ENCODE results near the gene CACNA1E. TPM values are rescaled to one million over a fixed set of nuclear protein-coding genes. Genes with fewer than 3 reads are reported as not detected.

Gene CACNA1E
- total and polyA plus RNA-seq, 2 experiments from 2014 or later: 0.32 to 1.1 TPM

DNA sequence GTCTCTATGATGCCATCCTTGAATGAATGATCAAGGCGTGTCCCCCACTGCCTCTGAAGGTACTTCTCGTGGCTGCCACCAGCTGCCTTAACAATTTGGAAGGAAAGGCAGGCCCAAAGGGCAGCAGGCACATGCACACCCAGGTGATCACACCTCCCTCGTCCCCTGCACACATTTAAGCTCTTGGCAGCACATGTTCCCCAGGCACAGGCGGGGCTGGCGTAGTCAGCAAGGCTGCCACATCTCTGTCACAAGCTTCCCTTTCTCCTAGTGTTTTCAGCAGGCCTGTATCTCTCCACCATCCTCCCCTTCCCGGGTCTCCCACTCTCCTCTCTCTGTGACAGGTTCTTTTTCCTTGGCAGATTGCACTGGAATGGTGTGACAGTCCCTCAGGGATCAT is 111.9 kb downstream of the CACNA1E start:
- H3K4me1 ChIP-seq (ENCODE audit: insufficient read depth): peaks cover 3% of the 10 kb centered on the region
- Mint-ChIP-seq H3K9me3 (0 out of 3 replicates have a peak, but pooled peaks cover 3% of the 10 kb centered on the region), H3K36me3 (ENCODE audit: low read depth) (no peaks in the 10 kb centered on the region; the same call in 2 of the 3 replicates), H3K4me1 (peaks cover 16% of the 10 kb centered on the region), H3K27ac (no peak overlapping the region), H3K27me3 (ENCODE audit: insufficient read depth, low read depth, poor library complexity) (no peaks in the 10 kb centered on the region), H3K4me3 (no peak overlapping the region)
- no peaks in the 10 kb centered on the region for H3K79me2 ChIP-seq (replicated peaks; ENCODE audit: insufficient read depth)
- no peak for ATAC-seq
- no peak for DNase-seq (ENCODE audit: low spot score)
- H3K27me3 ChIP-seq (ENCODE audit: insufficient read depth): no peaks in the 10 kb centered on the region
- no peak overlapping the region for H3K4me3 ChIP-seq
- no peaks in the 10 kb centered on the region for H4K20me1 ChIP-seq (replicated peaks; ENCODE audit: insufficient read depth)
- H3K27ac ChIP-seq (ENCODE audit: low read depth): no peak overlapping the region
- H3K4me2 ChIP-seq: no peak overlapping the region
- no peaks in the 10 kb centered on the region for H3K36me3 ChIP-seq (ENCODE audit: insufficient read depth)
- no peaks in the 10 kb centered on the region for H3F3A ChIP-seq (replicated peaks; ENCODE audit: low read depth)
- no peak for TF ChIP-seq POLR2AphosphoS5 (IDR thresholded peaks at IDR 0.05; ENCODE audit: low read depth)
- no peak for TF ChIP-seq NANOG (IDR thresholded peaks at IDR 0.05; ENCODE audit: borderline replicate concordance)
- TF ChIP-seq, protein P1, sequence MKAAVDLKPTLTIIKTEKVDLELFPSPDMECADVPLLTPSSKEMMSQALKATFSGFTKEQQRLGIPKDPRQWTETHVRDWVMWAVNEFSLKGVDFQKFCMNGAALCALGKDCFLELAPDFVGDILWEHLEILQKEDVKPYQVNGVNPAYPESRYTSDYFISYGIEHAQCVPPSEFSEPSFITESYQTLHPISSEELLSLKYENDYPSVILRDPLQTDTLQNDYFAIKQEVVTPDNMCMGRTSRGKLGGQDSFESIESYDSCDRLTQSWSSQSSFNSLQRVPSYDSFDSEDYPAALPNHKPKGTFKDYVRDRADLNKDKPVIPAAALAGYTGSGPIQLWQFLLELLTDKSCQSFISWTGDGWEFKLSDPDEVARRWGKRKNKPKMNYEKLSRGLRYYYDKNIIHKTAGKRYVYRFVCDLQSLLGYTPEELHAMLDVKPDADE (IDR thresholded peaks at IDR 0.05): no peak
- no peak for TF ChIP-seq ZNF331 (CRISPR knock-in tag; IDR thresholded peaks at IDR 0.05; ENCODE audit: low read depth)
- TF ChIP-seq, protein P2, sequence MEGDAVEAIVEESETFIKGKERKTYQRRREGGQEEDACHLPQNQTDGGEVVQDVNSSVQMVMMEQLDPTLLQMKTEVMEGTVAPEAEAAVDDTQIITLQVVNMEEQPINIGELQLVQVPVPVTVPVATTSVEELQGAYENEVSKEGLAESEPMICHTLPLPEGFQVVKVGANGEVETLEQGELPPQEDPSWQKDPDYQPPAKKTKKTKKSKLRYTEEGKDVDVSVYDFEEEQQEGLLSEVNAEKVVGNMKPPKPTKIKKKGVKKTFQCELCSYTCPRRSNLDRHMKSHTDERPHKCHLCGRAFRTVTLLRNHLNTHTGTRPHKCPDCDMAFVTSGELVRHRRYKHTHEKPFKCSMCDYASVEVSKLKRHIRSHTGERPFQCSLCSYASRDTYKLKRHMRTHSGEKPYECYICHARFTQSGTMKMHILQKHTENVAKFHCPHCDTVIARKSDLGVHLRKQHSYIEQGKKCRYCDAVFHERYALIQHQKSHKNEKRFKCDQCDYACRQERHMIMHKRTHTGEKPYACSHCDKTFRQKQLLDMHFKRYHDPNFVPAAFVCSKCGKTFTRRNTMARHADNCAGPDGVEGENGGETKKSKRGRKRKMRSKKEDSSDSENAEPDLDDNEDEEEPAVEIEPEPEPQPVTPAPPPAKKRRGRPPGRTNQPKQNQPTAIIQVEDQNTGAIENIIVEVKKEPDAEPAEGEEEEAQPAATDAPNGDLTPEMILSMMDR (conservative IDR thresholded peaks at IDR 0.05; ENCODE audit: low read depth in 2 of 2): no peak
- no peak for TF ChIP-seq EZH2phosphoT487 (IDR thresholded peaks at IDR 0.05; ENCODE audit: unreplicated experiment)
- no peak for TF ChIP-seq CREB1 (CRISPR knock-in tag; IDR thresholded peaks at IDR 0.05; ENCODE audit: low read depth)
- TF ChIP-seq EZH2 (IDR thresholded peaks at IDR 0.05; ENCODE audit: low read depth, unreplicated experiment): no peak
- TF ChIP-seq, protein P3, sequence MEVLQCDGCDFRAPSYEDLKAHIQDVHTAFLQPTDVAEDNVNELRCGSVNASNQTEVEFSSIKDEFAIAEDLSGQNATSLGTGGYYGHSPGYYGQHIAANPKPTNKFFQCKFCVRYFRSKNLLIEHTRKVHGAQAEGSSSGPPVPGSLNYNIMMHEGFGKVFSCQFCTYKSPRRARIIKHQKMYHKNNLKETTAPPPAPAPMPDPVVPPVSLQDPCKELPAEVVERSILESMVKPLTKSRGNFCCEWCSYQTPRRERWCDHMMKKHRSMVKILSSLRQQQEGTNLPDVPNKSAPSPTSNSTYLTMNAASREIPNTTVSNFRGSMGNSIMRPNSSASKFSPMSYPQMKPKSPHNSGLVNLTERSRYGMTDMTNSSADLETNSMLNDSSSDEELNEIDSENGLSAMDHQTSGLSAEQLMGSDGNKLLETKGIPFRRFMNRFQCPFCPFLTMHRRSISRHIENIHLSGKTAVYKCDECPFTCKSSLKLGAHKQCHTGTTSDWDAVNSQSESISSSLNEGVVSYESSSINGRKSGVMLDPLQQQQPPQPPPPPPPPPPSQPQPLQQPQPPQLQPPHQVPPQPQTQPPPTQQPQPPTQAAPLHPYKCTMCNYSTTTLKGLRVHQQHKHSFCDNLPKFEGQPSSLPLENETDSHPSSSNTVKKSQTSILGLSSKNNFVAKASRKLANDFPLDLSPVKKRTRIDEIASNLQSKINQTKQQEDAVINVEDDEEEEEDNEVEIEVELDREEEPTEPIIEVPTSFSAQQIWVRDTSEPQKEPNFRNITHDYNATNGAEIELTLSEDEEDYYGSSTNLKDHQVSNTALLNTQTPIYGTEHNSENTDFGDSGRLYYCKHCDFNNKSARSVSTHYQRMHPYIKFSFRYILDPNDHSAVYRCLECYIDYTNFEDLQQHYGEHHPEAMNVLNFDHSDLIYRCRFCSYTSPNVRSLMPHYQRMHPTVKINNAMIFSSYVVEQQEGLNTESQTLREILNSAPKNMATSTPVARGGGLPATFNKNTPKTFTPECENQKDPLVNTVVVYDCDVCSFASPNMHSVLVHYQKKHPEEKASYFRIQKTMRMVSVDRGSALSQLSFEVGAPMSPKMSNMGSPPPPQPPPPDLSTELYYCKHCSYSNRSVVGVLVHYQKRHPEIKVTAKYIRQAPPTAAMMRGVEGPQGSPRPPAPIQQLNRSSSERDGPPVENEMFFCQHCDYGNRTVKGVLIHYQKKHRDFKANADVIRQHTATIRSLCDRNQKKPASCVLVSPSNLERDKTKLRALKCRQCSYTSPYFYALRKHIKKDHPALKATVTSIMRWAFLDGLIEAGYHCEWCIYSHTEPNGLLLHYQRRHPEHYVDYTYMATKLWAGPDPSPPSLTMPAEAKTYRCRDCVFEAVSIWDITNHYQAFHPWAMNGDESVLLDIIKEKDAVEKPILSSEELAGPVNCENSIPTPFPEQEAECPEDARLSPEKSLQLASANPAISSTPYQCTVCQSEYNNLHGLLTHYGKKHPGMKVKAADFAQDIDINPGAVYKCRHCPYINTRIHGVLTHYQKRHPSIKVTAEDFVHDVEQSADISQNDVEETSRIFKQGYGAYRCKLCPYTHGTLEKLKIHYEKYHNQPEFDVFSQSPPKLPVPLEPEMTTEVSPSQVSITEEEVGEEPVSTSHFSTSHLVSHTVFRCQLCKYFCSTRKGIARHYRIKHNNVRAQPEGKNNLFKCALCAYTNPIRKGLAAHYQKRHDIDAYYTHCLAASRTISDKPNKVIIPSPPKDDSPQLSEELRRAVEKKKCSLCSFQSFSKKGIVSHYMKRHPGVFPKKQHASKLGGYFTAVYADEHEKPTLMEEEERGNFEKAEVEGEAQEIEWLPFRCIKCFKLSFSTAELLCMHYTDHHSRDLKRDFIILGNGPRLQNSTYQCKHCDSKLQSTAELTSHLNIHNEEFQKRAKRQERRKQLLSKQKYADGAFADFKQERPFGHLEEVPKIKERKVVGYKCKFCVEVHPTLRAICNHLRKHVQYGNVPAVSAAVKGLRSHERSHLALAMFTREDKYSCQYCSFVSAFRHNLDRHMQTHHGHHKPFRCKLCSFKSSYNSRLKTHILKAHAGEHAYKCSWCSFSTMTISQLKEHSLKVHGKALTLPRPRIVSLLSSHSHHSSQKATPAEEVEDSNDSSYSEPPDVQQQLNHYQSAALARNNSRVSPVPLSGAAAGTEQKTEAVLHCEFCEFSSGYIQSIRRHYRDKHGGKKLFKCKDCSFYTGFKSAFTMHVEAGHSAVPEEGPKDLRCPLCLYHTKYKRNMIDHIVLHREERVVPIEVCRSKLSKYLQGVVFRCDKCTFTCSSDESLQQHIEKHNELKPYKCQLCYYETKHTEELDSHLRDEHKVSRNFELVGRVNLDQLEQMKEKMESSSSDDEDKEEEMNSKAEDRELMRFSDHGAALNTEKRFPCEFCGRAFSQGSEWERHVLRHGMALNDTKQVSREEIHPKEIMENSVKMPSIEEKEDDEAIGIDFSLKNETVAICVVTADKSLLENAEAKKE (CRISPR knock-in tag; IDR thresholded peaks at IDR 0.05): no peak
- no peak for TF ChIP-seq ZNF114 (CRISPR knock-in tag; IDR thresholded peaks at IDR 0.05)
- TF ChIP-seq, protein P4, sequence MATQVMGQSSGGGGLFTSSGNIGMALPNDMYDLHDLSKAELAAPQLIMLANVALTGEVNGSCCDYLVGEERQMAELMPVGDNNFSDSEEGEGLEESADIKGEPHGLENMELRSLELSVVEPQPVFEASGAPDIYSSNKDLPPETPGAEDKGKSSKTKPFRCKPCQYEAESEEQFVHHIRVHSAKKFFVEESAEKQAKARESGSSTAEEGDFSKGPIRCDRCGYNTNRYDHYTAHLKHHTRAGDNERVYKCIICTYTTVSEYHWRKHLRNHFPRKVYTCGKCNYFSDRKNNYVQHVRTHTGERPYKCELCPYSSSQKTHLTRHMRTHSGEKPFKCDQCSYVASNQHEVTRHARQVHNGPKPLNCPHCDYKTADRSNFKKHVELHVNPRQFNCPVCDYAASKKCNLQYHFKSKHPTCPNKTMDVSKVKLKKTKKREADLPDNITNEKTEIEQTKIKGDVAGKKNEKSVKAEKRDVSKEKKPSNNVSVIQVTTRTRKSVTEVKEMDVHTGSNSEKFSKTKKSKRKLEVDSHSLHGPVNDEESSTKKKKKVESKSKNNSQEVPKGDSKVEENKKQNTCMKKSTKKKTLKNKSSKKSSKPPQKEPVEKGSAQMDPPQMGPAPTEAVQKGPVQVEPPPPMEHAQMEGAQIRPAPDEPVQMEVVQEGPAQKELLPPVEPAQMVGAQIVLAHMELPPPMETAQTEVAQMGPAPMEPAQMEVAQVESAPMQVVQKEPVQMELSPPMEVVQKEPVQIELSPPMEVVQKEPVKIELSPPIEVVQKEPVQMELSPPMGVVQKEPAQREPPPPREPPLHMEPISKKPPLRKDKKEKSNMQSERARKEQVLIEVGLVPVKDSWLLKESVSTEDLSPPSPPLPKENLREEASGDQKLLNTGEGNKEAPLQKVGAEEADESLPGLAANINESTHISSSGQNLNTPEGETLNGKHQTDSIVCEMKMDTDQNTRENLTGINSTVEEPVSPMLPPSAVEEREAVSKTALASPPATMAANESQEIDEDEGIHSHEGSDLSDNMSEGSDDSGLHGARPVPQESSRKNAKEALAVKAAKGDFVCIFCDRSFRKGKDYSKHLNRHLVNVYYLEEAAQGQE (IDR thresholded peaks at IDR 0.05; ENCODE audit: unreplicated experiment): no peak
- no peak overlapping the region for H2AFZ ChIP-seq
- peaks cover 8% of the 10 kb centered on the region; the same call in 1 of the 2 replicates for H3K9me2 ChIP-seq (ENCODE audit: insufficient read depth)
